ENCODE measurements around the gene ALDH1L1. TPM values are rescaled to one million over a fixed set of nuclear protein-coding genes. Genes with fewer than 3 reads are reported as not detected.
A peak's percentile ranks its signal among the peaks of the same experiment; 100 is the strongest.

Gene ALDH1L1
- total RNA-seq, 1 experiment from 2014 or later, result not detected

GRCh38 chr3:126111566-126112475 is 68.6 kb downstream of the ALDH1L1 start:
- no peak for DNase-seq (ENCODE audit: low spot score)
- in situ Hi-C loops (cut with HindIII; ENCODE audit: low sequenced_read_pairs), result no loop called here

- DNase-seq (ENCODE audit: low spot score), result no peak
- in situ Hi-C loops (cut with HindIII; ENCODE audit: low sequenced_read_pairs), result no loop called here
Observed at GRCh38 chr3:126111126-126111551, 69.2 kb downstream of the ALDH1L1 start.

- no peak for DNase-seq (ENCODE audit: low spot score)
- in situ Hi-C loops (cut with HindIII; ENCODE audit: low sequenced_read_pairs), result no loop called here
Observed at GRCh38 chr3:126110431-126111125, 69.8 kb downstream of the ALDH1L1 start.

- DNase-seq (ENCODE audit: low spot score), result no peak
- in situ Hi-C loops (cut with HindIII; ENCODE audit: low sequenced_read_pairs), result no loop called here
Observed at GRCh38 chr3:126109880-126110235, 70.5 kb downstream of the ALDH1L1 start.

- in situ Hi-C loops (cut with HindIII; ENCODE audit: low sequenced_read_pairs), result no loop called here
- DNase-seq (ENCODE audit: low spot score), result no peak
Observed at GRCh38 chr3:126109146-126109879, 71.1 kb downstream of the ALDH1L1 start.

- DNase-seq (ENCODE audit: low spot score), result no peak
- in situ Hi-C loops (cut with HindIII; ENCODE audit: low sequenced_read_pairs), result no loop called here
Observed at GRCh38 chr3:126108676-126109050, 71.7 kb downstream of the ALDH1L1 start.

GRCh38 chr3:126107957-126108675 is 72.3 kb downstream of the ALDH1L1 start:
- in situ Hi-C loops (cut with HindIII; ENCODE audit: low sequenced_read_pairs), result no loop called here
- DNase-seq (ENCODE audit: low spot score), result no peak

GRCh38 chr3:126107203-126107939 is 73.0 kb downstream of the ALDH1L1 start:
- no peak for DNase-seq (ENCODE audit: low spot score)
- in situ Hi-C loops (cut with HindIII; ENCODE audit: low sequenced_read_pairs), result no loop called here

- in situ Hi-C loops (cut with HindIII; ENCODE audit: low sequenced_read_pairs), result no loop called here
- no peak for DNase-seq (ENCODE audit: low spot score)
Observed at GRCh38 chr3:126106336-126107202, 73.8 kb downstream of the ALDH1L1 start.

- no peak for DNase-seq (ENCODE audit: low spot score)
- in situ Hi-C loops (cut with HindIII; ENCODE audit: low sequenced_read_pairs), result no loop called here
Observed at GRCh38 chr3:126105691-126106187, 74.6 kb downstream of the ALDH1L1 start.

- in situ Hi-C loops (cut with HindIII; ENCODE audit: low sequenced_read_pairs), result no loop called here
- peak; percentile 84 for DNase-seq (ENCODE audit: low spot score)
Observed at GRCh38 chr3:126104742-126105605, 75.4 kb downstream of the ALDH1L1 start.

GRCh38 chr3:126104028-126104635 is 76.3 kb downstream of the ALDH1L1 start:
- no peak for DNase-seq (ENCODE audit: low spot score)
- in situ Hi-C loops (cut with HindIII; ENCODE audit: low sequenced_read_pairs), result no loop called here

- no peak for DNase-seq (ENCODE audit: low spot score)
Observed at GRCh38 chr3:126103121-126104027, 77.0 kb downstream of the ALDH1L1 start.

GRCh38 chr3:126102530-126102951 is 77.8 kb downstream of the ALDH1L1 start:
- peak; percentile 86 for DNase-seq (ENCODE audit: low spot score)
- in situ Hi-C loops (cut with HindIII; ENCODE audit: low sequenced_read_pairs), result no loop called here

More at GRCh38 chr3:126103121-126104027, 77.0 kb downstream of the ALDH1L1 start:
- in situ Hi-C loops (cut with HindIII; ENCODE audit: low sequenced_read_pairs), result no loop called here

- in situ Hi-C loops (cut with HindIII; ENCODE audit: low sequenced_read_pairs), result no loop called here
- DNase-seq (ENCODE audit: low spot score), result no peak
Observed at GRCh38 chr3:126102011-126102410, 78.4 kb downstream of the ALDH1L1 start.
